HEK293T (cell line): ENCODE results near the gene SPIN2B.
"Not testable (repeated sequence)": the region's sequence is repeated elsewhere in the genome, so short reads cannot be mapped to it uniquely, and the experiment has no call there.

Experiments used
- CTCF ChIA-PET: fragments of 350-600 bp; formaldehyde crosslinking; extraction: SDS; loops from one replicate; lab custom pipeline; 2021; ENCODE audit warnings: antibody characterized with exemption, inconsistent platforms; lab: Yijun Ruan, JAX
- POLR2A ChIA-PET: fragments of 350-600 bp; formaldehyde crosslinking; extraction: SDS; loops from one replicate; lab custom pipeline; 2020; ENCODE audit warnings: antibody characterized with exemption, inconsistent platforms; lab: Yijun Ruan, JAX
- DNase-seq: peaks from one replicate; pipeline ENCODE4 v3.0.0; 2012; ENCODE audit warnings: mixed read lengths; ENCODE audit errors: extremely low spot score
- ARNT ChIP-seq: fragments of 450-650 bp; IDR thresholded peaks from 2 replicates; pipeline ENCODE4 v1.6.1; 2017; ENCODE audit warnings: mild to moderate bottlenecking
- BHLHE40 ChIP-seq: fragments of 450-650 bp; IDR thresholded peaks from 2 replicates; pipeline ENCODE4 v1.6.1; 2016; ENCODE audit warnings: mild to moderate bottlenecking, moderate library complexity, borderline replicate concordance
- CTBP1 ChIP-seq: fragments of 450-650 bp; IDR thresholded peaks from 2 replicates; pipeline ENCODE4 v1.6.1; 2016; ENCODE audit warnings: borderline replicate concordance
- ELF4 ChIP-seq: fragments of 450-650 bp; IDR thresholded peaks from 2 replicates; pipeline ENCODE4 v1.6.1; 2017; ENCODE audit warnings: antibody characterized with exemption
- FOXA1 ChIP-seq: fragments of 450-650 bp; IDR thresholded peaks from 2 replicates; pipeline ENCODE4 v1.6.1; 2016; ENCODE audit warnings: mild to moderate bottlenecking
- FOXK2 ChIP-seq: fragments of 450-650 bp; IDR thresholded peaks from 2 replicates; pipeline ENCODE4 v1.6.1; 2016; ENCODE audit warnings: mild to moderate bottlenecking
- FOXM1 ChIP-seq: fragments of 450-650 bp; IDR thresholded peaks from 2 replicates; pipeline ENCODE4 v1.6.1; 2017; ENCODE audit warnings: mild to moderate bottlenecking, borderline replicate concordance
- HDGF ChIP-seq: fragments of 450-650 bp; IDR thresholded peaks from 2 replicates; pipeline ENCODE4 v1.6.1; 2017; ENCODE audit warnings: antibody characterized with exemption, borderline replicate concordance
- L3MBTL2 ChIP-seq: fragments of 450-650 bp; conservative IDR thresholded peaks from 2 replicates; pipeline ENCODE4 v1.6.1; 2016; ENCODE audit warnings: mild to moderate bottlenecking
- LEF1 ChIP-seq: fragments of 450-650 bp; IDR thresholded peaks from 2 replicates; pipeline ENCODE4 v1.6.1; 2017; ENCODE audit warnings: mild to moderate bottlenecking, borderline replicate concordance
- NFRKB ChIP-seq: fragments of 450-650 bp; IDR thresholded peaks from 2 replicates; pipeline ENCODE4 v1.6.1; 2016; ENCODE audit warnings: mild to moderate bottlenecking, moderate library complexity
- PKNOX1 ChIP-seq: fragments of 450-650 bp; IDR thresholded peaks from 2 replicates; pipeline ENCODE4 v1.6.1; 2016
- SP1 ChIP-seq: fragments of 450-650 bp; IDR thresholded peaks from 2 replicates; pipeline ENCODE4 v1.6.1; 2017
- SUZ12 ChIP-seq: fragments of 450-650 bp; IDR thresholded peaks from 2 replicates; pipeline ENCODE4 v1.6.1; 2016; ENCODE audit warnings: mild to moderate bottlenecking
- TARDBP ChIP-seq: fragments of 450-650 bp; IDR thresholded peaks from 2 replicates; pipeline ENCODE4 v1.6.1; 2016
- ZNF384 ChIP-seq: fragments of 450-650 bp; IDR thresholded peaks from 2 replicates; pipeline ENCODE4 v1.6.1; 2016

The SPIN2B gene

GRCh38 chrX:57119416-57119815 is 1.9 kb downstream of the SPIN2B start:
- TF ChIP-seq PKNOX1: no peak
- DNase-seq: no peak
- POLR2A ChIA-PET: no interaction called here
- CTCF ChIA-PET: no interaction called here

GRCh38 chrX:57117566-57117965 is 3.8 kb downstream of the SPIN2B start:
- CTCF ChIA-PET, POLR2A ChIA-PET, DNase-seq: not testable (repeated sequence)

GRCh38 chrX:57104921-57105398 is 16.4 kb downstream of the SPIN2B start:
- ChIA-PET POLR2A (no interaction called here), CTCF (no interaction called here)
- no peak for DNase-seq
- TF ChIP-seq LEF1 (no peak), PKNOX1 (no peak), ELF4 (no peak)

GRCh38 chrX:57104406-57104805 is 16.9 kb downstream of the SPIN2B start:
- CTCF ChIA-PET: no interaction called here
- no peak for DNase-seq
- TF ChIP-seq FOXA1 (no peak), CTBP1 (no peak), NFRKB (no peak), L3MBTL2 (no peak), LEF1 (no peak), FOXK2 (no peak), SP1 (no peak), ELF4 (no peak), TARDBP (no peak), BHLHE40 (no peak), PKNOX1 (no peak), ZNF384 (no peak), SUZ12 (no peak), HDGF (no peak), FOXM1 (no peak), ARNT (no peak)
- POLR2A ChIA-PET: no interaction called here

- ChIA-PET CTCF (no interaction called here), POLR2A (no interaction called here)
- no peak for DNase-seq
These were observed 17.9 kb downstream of the SPIN2B start for GRCh38 chrX:57103489-57103888.

GRCh38 chrX:57102918-57103317 is 18.4 kb downstream of the SPIN2B start:
- DNase-seq, POLR2A ChIA-PET, CTCF ChIA-PET: not testable (repeated sequence)

More at GRCh38 chrX:57103489-57103888, 17.9 kb downstream of the SPIN2B start:
- TF ChIP-seq SUZ12: no peak
- TF ChIP-seq FOXK2: no peak
- no peak for TF ChIP-seq NFRKB
- no peak for TF ChIP-seq SP1
- no peak for TF ChIP-seq TARDBP
- no peak for TF ChIP-seq BHLHE40
- TF ChIP-seq CTBP1: no peak
- no peak for TF ChIP-seq FOXM1
- TF ChIP-seq LEF1: no peak
- no peak for TF ChIP-seq ELF4
- TF ChIP-seq ARNT: no peak
- TF ChIP-seq ZNF384: no peak
- TF ChIP-seq L3MBTL2: no peak
- no peak for TF ChIP-seq HDGF
- no peak for TF ChIP-seq PKNOX1
- TF ChIP-seq FOXA1: no peak

- no peak for DNase-seq
- TF ChIP-seq SP1 (no peak), PKNOX1 (no peak), LEF1 (no peak)
- ChIA-PET POLR2A (no interaction called here), CTCF (no interaction called here)
These were observed 38.2 kb downstream of the SPIN2B start for GRCh38 chrX:57083143-57083542.
